ENCODE data around the gene HOXC9. TPM values are rescaled to one million over a fixed set of nuclear protein-coding genes. Genes with fewer than 3 reads are reported as not detected.

The HOXC9 gene
- total and polyA plus RNA-seq, 7 donors, result 6.4 to 31.1 (median 11.3) TPM

- DNase-seq (peak in 1 of 2 donors; percentile 85), ATAC-seq (peak; percentile 21 to 70 (median 60))
- Histone ChIP-seq H3K27ac (peak overlapping the region; percentile 95), H3K36me3 (ENCODE audit: insufficient read depth in 1 of 2, low read depth in 1 of 2) (no peaks in the 10 kb centered on the region), H3K4me3 (peak overlapping the region; percentile 79), H3K4me1 (peaks cover 41% of the 10 kb centered on the region), H3K9me3 (no peaks in the 10 kb centered on the region), H3K27me3 (ENCODE audit: insufficient read depth in 3 of 3, low read length in 2 of 3) (peaks cover 0 to 3% (median 0%) of the 10 kb centered on the region in 3 donors)
- 2 to 6% (median 4%) methylated on average over 6 to 8 of the region's 8 CpGs for WGBS, 3 donors
- intact Hi-C loops (cut with DNase I), result no loop called here
- no peak for TF ChIP-seq CTCF (IDR thresholded peaks at IDR 0.05)
Measured at GRCh38 chr12:53991077-53991460, 8.9 kb upstream of the HOXC9 start.

- no peaks in the 10 kb centered on the region for H3K36me3 ChIP-seq (ENCODE audit: insufficient read depth in 1 of 2, low read depth in 1 of 2)
- 52 to 58% (median 54%) methylated on average over 7 of the region's 7 CpGs for WGBS, 3 donors
- intact Hi-C loops (cut with DNase I), result no loop called here
- DNase-seq (no peak), ATAC-seq (no peak)
- peaks cover 0 to 3% (median 0%) of the 10 kb centered on the region in 3 donors for H3K27me3 ChIP-seq (ENCODE audit: insufficient read depth in 3 of 3, low read length in 2 of 3)
- H3K27ac ChIP-seq, result peak overlapping the region; percentile 95
- H3K9me3 ChIP-seq, result no peaks in the 10 kb centered on the region
- TF ChIP-seq CTCF (IDR thresholded peaks at IDR 0.05), result no peak
- peak overlapping the region; percentile 79 for H3K4me3 ChIP-seq
- H3K4me1 ChIP-seq, result peaks cover 41% of the 10 kb centered on the region
Measured at GRCh38 chr12:53992377-53992889, 7.5 kb upstream of the HOXC9 start.

GRCh38 chr12:53993162-53994008 is 6.6 kb upstream of the HOXC9 start:
- Histone ChIP-seq H3K36me3 (ENCODE audit: insufficient read depth in 1 of 2, low read depth in 1 of 2) (no peaks in the 10 kb centered on the region), H3K4me1 (peaks cover 36% of the 10 kb centered on the region), H3K27ac (peak overlapping the region; percentile 95), H3K4me3 (peak overlapping the region; percentile 78), H3K27me3 (ENCODE audit: insufficient read depth in 3 of 3, low read length in 2 of 3) (peaks cover 0 to 3% (median 0%) of the 10 kb centered on the region in 3 donors), H3K9me3 (no peaks in the 10 kb centered on the region)
- no peak for ATAC-seq
- DNase-seq, result no peak
- TF ChIP-seq CTCF (IDR thresholded peaks at IDR 0.05), result no peak
- intact Hi-C loops (cut with DNase I), result no loop called here
- WGBS, 3 donors, result 11 to 26% (median 18%) methylated on average over 18 of the region's 18 CpGs

GRCh38 chr12:53994009-53994263 is 6.0 kb upstream of the HOXC9 start:
- WGBS, 3 donors, result 2 to 3% (median 3%) methylated on average over 16 to 19 of the region's 19 CpGs
- Histone ChIP-seq H3K27ac (peak overlapping the region; percentile 95), H3K4me1 (peaks cover 35% of the 10 kb centered on the region), H3K4me3 (peak overlapping the region; percentile 78), H3K36me3 (ENCODE audit: insufficient read depth in 1 of 2, low read depth in 1 of 2) (no peaks in the 10 kb centered on the region), H3K27me3 (ENCODE audit: insufficient read depth in 3 of 3, low read length in 2 of 3) (peaks cover 0 to 3% (median 0%) of the 10 kb centered on the region in 3 donors), H3K9me3 (no peaks in the 10 kb centered on the region)
- TF ChIP-seq CTCF (IDR thresholded peaks at IDR 0.05), result no peak
- intact Hi-C loops (cut with DNase I), result no loop called here
- DNase-seq, result no peak
- ATAC-seq, result no peak

Data from psoas muscle (tissue), 8 donors.